ELF-1 (cell line): ENCODE measurements around the gene DEFB126.
A peak's percentile ranks its signal among the peaks of the same experiment; 100 is the strongest.
"Not testable (repeated sequence)": the region's sequence is repeated elsewhere in the genome, so short reads cannot be mapped to it uniquely, and the experiment has no call there.

Experiments used
- DNase-seq: peaks from one replicate; pipeline ENCODE4 v3.0.0-alpha.2; 2016; ENCODE audit warnings: low read depth, low spot score

The DEFB126 gene, protein sequence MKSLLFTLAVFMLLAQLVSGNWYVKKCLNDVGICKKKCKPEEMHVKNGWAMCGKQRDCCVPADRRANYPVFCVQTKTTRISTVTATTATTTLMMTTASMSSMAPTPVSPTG

GRCh38 chr20:142290-142689 lies at the start of gene DEFB126:
Gene DEFB126, plus strand, starts transcription at chr20:142590. Its CDS starts 39 bp downstream, at chr20:142629.
- no peak for DNase-seq

- DNase-seq = no peak
Observed at GRCh38 chr20:93641-94040, 48.7 kb upstream of the DEFB126 start.

- no peak for DNase-seq
Observed at GRCh38 chr20:95215-95614, 47.2 kb upstream of the DEFB126 start.

DNA sequence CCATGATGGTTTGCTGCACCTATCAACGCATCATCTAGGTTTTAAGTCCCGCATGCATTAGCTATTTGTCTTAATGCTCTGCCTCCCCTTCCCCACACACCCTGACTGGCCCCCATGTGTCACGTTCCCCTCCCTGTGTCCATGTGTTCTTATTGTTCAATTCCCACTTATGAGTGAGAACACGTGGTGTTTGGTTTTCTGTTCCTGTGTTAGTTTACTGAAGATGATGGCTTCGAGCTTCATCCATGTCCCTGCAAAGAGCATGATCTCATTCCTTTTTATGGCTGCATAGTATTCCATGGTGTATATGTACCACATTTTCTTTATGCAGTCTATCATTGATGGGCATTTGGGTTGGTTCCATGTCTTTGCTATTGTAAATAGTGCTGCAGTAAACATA lies 44.7 kb upstream of the DEFB126 start:
- not testable (repeated sequence) for DNase-seq

GRCh38 chr20:101975-102374 lies 40.4 kb upstream of the DEFB126 start:
- DNase-seq = no peak

DNA sequence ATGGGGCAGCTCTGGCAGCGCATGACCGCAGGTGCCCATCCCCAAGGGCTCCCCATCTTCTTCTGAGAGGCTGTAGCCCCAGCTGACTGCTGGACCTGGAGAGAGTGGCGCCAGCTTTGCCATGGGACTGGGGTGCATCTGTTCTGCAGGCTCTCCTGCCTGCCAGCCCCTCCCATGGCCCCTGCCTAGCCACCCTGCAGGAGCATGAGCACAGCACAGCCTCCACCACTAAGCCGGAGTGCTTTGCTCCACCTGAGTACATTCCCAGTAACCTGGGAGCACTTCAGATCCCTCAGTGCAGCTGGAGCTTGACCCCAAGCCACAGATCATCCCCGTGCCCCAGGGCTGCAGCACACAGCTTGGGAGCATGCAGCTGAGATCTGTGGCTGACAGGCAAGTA lies 38.9 kb upstream of the DEFB126 start:
- no peak for DNase-seq

DNA sequence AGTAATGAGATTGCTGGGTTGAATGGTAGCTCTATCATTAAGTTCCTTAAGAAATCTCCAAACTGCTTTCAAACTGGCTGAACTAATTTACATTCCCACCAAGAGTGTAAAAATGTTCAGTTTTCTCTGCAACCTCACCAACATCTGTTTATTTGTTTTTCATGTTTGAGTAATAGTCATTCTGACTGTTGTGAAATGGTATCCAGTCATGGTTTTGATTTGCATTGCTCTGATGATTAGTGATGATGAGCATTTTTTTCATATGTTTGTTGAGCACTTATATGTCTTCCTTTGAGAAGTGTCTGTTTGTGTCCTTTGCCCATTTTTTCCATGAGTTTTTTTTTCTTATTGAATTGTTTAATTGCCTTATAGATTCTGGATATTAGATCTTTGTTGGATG lies 30.0 kb upstream of the DEFB126 start:
- no peak for DNase-seq

- no peak for DNase-seq
Observed at GRCh38 chr20:117518-117917, 24.9 kb upstream of the DEFB126 start.

DNA sequence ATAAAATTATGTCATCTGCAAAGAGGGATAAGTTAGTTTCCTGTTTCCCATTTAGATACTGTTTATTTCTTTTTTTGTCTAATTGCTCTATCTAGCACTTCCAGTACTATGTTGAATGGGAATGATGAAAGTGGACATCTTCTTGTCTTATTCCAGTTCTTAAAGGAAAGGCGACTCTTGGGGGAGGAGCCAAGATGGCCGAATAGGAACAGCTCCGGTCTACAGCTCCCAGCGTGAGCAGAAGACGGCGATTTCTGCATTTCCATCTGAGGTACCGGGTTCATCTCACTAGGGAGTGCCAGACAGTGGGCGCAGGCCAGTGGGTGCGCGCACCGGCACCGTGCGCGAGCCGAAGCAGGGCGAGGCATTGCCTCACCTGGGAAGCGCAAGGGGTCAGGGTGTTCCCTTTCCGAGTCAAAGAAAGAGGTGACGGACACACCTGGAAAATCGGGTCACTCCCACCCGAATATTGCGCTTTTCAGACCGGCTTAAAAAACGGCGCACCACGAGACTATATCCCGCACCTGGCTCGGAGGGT lies 12.5 kb upstream of the DEFB126 start:
- peak; percentile 38 for DNase-seq

DNA sequence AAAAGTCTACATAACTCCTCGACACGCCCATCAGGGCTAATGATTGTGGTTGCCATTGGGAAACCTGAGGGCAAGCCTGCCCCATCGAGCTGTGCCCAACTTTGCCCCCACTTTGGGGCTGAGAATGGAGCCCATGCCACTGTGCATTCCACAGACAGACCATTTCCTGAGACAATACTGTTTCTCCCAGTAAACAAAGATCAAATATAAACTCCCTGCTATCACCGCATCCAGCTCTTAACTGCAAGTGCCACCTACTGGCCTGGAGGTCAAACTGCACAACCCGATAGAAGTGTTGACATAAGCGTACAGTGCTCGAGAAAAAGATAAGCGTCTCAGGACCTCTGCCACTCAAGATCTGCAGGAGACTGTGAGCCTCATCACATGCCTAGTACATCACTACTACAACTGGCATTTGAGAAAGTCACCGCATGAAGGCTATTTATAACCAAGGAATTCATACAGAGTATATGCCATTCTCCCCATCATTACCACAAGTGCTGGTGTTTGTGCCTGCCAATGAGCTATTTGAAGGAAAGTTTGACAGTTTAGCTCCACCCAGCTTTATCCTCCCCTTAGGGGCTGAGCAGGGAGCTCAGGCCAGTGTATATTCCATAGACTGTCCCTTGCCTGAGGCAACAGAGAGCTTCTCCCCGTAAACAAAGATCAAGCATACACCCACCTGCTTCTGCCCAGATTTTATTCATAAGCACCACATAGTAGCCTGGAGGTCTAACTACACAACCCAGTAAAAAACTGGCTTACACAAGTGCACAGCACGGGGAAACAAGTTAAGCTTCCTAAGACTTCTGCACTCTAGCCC lies 4.5 kb upstream of the DEFB126 start:
- no peak for DNase-seq

DNA sequence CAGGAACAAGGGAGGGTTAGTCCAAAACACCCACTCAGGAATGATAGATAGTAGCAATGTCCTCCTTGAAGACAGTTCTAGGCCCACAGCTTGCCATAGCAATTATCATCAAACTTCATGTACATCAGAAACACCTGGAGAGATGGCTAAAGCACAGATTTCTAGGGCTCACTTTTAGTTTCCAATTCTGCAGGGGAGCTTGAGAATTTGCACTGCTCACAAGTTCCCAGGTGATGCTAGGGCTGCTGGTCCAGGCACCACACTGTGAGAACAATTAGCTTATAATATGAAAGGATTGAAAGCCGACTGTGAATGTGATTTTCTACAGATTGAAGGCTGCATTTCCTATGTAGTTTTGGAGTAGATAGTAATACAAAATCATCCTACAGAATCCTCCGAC lies 3.5 kb downstream of the DEFB126 start:
- DNase-seq = no peak

DNA sequence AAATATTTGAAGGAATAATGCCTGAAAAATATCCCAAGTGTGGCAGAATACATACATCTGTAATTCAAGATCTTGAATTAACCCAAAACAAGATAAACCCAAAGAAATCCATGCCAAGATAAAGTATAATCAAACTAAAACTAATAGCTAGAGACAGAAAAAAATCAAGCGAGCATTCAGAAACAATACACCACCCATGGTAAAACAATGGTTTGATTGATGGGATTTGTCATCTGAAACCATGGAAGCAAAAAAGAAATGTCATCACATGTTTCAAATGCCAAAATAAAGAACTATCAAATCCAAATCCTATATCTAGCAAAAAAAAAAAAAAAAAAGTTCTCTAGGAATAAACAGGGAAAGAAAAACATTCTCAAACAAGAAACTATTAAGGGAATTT lies 9.7 kb downstream of the DEFB126 start:
- DNase-seq = no peak

DNA sequence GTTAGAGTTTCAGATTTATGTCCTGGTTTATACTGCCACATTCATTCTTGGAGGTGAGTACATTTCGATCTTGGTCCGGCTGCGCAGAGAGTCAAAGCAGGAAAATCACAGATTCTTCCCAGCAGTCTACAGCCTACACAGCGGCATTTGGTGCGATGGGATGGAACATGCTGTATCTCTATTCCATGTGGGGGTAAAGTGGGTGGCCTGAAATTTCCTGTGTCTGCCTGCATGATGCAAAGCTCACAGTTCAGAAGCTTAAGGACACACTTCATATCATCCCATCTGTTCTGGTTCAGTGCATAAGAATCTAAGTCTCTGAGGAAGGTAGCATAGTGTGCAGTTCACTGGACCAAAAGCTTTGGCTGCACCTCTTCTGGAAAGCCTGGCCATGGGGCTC lies 14.8 kb downstream of the DEFB126 start, which contains the start of gene DEFB127:
Gene DEFB127, plus strand, starts transcription at position 301 of the 400 bp plus-strand sequence. Its CDS starts 91 bp downstream, at position 392.
- no peak for DNase-seq

DNA sequence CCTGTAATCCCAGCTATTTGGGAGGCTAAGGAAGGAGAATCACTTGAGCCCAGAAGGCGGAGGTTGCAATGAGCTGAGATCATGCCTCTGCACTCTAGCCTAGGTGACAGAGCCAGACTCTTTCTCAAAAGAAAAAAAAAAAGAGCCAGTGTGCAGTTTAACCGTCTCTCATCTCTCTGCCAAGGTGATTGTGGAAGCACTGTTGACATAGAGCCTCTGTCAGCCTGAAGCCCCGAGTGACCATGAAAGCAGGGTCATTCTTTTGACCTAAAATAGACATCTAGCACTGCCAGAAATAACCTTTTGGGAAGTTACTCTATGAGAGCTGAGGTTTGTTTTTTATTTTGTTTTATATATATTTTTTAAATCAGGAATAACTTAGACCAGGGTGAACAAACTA lies 22.2 kb downstream of the DEFB126 start:
- no peak for DNase-seq

DNA sequence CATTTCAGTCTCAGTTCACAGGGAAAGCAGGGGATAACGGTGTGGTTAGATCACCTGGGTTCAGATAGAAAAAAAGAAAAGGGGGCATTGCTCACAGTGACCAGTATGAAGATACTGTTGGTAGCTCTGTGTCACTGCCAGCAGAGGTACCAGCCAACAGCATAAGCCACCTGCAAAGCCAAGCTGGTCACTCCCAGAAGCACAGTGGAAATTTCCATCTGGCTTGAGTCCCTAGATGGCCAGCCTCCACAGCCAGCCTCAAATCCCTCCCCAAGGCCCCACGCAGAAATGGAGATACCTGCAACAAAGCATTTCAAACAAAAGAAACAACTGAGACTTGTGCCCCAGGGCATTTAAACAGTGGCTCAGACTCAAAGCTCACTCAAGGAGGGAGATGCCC lies 26.5 kb downstream of the DEFB126 start:
- peak; percentile 3 for DNase-seq

- no peak for DNase-seq
Observed at GRCh38 chr20:184288-184687, 41.9 kb downstream of the DEFB126 start.

GRCh38 chr20:187733-188132 lies 45.3 kb downstream of the DEFB126 start:
- DNase-seq = no peak

- DNase-seq = no peak
Observed at GRCh38 chr20:189611-190010, 47.2 kb downstream of the DEFB126 start, which contains the start of gene DEFB128. Gene DEFB128, minus strand, starts transcription at chr20:189711. Its CDS starts 88 bp downstream, at chr20:189623.
